ENCODE results near the gene ZBTB16. TPM values are rescaled to one million over a fixed set of nuclear protein-coding genes. Genes with fewer than 3 reads are reported as not detected.
A peak's percentile ranks its signal among the peaks of the same experiment; 100 is the strongest.

The ZBTB16 gene
- total and polyA plus RNA-seq, 12 donors: 18.3 to 108 (median 54.6) TPM

DNA sequence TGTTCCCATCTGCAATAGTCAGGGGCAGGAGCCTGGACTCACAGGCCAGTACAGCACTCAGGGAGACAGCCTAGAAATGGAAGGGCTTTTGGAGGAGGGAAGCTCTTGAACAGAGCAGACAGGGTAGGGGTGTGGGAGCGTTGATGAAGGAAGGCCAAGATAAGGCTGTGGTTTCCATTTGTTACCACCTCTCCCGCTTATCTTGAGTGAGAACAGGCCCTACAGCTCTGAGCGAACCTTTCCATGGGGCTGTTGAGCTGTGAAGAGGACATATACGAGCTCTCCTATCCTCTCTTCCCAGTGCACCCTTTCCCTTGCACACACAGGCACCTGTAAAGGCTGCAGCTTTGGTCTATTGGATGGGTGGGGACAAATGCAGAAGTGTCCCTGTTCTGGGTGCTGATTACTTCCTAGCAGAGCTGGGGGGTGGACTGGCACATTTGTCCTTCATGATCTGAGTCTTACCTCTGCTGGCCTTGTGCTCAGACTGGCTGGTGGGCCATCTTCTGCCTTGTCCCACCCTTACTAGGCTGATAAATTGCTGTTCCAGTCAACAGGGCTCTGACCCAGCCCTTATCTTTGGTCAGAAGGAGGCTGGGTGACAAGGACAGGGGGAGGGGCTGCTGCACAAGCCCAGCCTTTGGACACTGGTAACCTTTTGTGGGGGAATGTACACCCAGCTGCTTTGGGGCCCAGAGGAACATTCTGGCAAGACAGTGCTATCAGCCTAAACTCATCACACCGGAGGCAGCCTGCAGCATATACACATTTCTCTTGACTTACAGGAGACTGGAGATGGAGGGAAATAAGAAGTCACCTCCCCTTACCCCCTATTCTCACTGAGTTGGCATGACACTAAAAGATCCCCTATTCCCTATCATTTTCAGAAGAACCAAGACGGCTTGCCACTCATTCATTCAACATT, 156.6 kb downstream of the ZBTB16 start:
- no peak for TF ChIP-seq CTCF (IDR thresholded peaks at IDR 0.05)
- intact Hi-C loops (cut with DNase I): no loop called here
- H3K9me3 ChIP-seq: no peaks in the 10 kb centered on the region
- H3K4me3 ChIP-seq: no peak overlapping the region
- WGBS, 2 donors: 35 to 49% methylated on average over 6 of the region's 6 CpGs
- H3K4me1 ChIP-seq: peaks cover 29 to 99% (median 90%) of the 10 kb centered on the region in 9 donors
- peaks cover 0 to 11% (median 0%) of the 10 kb centered on the region in 9 donors for H3K36me3 ChIP-seq
- no peaks in the 10 kb centered on the region for H3K27me3 ChIP-seq
- ATAC-seq (peak; percentile 78 to 93 (median 88)), DNase-seq (peak in 1 of 2 donors; percentile 72)
- peak overlapping the region; percentile 1 to 82 (median 64) for H3K27ac ChIP-seq

DNA sequence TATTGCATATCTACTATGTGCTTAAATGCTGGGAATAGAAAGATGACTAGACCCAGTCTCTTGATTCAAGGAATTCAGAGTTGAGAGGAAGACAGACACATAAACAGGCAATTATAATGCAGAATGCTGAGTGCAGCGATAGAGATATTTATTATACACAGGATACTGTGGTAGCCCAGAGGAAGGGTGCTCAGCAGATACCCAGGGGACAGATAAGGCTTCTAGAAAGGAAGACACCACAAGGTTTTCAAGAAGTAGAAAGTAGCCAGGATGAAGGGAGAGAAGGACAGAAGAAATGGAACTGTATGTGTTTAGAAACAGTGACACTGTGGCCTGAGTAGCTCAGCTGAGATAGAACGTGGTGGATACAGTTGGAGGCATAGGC, 157.3 kb downstream of the ZBTB16 start:
- Histone ChIP-seq H3K4me1 (peaks cover 29 to 99% (median 89%) of the 10 kb centered on the region in 9 donors), H3K36me3 (peaks cover 0 to 14% (median 0%) of the 10 kb centered on the region in 9 donors)

DNA sequence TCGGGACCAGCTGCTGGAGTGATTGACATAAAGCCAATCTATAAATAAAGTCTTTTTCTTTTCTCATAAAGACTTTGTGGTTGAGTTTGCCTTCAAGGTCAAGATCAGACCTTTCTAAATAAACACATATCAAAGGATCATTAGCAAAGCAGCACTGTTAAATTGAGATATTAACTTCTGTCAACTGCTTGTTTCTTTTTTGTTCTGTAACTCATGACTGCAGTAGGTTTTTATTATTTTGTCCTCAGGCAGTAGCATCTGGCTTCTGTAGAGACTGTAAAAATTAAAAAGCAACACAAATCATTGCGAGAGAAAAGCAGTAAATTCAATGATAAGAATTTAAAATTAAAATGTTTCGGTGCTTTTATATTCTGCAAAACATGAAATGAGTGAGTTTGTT, 159.0 kb downstream of the ZBTB16 start:
- intact Hi-C loops (cut with DNase I): no loop called here
- Histone ChIP-seq H3K4me1 (peaks cover 33 to 98% (median 78%) of the 10 kb centered on the region in 9 donors), H3K36me3 (peaks cover 0 to 11% (median 0%) of the 10 kb centered on the region in 9 donors), H3K27me3 (no peaks in the 10 kb centered on the region), H3K4me3 (no peak overlapping the region), H3K27ac (peak overlapping the region in 2 of 10 donors; percentile 35 to 80), H3K9me3 (no peaks in the 10 kb centered on the region)
- ATAC-seq (no peak), DNase-seq (no peak)
- WGBS, 2 donors: 83 to 86% methylated on average over 3 of the region's 3 CpGs
- TF ChIP-seq CTCF (IDR thresholded peaks at IDR 0.05): no peak

More for the DNA sequence above, 157.3 kb downstream of the ZBTB16 start:
- Histone ChIP-seq H3K9me3 (no peaks in the 10 kb centered on the region), H3K27me3 (no peaks in the 10 kb centered on the region), H3K27ac (peak overlapping the region in 8 of 10 donors; percentile 14 to 82 (median 74)), H3K4me3 (no peak overlapping the region)
- WGBS, 2 donors: 69 to 70% methylated on average over 2 of the region's 2 CpGs
- TF ChIP-seq CTCF (IDR thresholded peaks at IDR 0.05): no peak
- DNase-seq: no peak
- ATAC-seq: peak in 2 of 8 donors; percentile 22 to 26
- intact Hi-C loops (cut with DNase I): no loop called here

DNA sequence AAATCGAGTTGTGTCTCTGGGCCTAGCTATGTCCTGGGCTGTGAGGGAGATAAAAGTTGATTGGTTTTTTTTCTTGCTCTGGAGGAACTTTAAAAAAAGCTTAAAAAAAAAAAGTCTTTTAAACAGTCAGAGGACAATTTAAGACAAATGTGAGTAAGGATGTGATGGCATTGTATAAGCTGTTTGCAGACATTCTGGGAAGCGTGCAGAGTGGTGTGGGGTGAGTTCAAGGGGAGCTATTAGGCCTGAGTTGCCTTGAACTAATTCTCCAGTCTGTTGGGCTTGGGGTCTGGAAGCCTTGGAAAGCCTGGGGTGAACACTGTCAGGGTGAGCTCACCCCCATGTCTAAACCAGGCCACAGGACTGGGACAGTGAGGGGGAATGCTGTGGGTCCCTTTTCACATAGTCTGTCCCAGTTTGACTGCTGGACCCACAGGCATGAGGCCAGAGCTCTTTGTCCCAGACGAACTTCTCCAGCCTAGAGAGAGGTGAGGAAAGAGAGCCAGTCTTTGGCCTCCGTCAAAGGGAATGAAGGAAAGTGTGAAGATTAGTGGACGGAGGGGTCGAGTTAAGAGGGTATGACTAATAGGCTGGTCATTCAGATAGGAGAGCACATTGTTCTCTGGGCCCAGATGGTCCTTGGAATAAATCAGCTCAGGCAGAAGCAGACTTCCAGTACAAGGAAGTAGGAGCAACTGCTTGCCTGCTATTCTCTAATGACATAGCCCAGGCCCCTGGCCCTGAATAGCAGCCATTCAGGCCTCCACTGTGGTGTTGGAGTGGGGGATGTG, 160.2 kb downstream of the ZBTB16 start:
- Histone ChIP-seq H3K36me3 (peaks cover 0 to 11% (median 0%) of the 10 kb centered on the region in 9 donors), H3K4me1 (peaks cover 31 to 90% (median 67%) of the 10 kb centered on the region in 9 donors), H3K9me3 (no peaks in the 10 kb centered on the region), H3K27me3 (no peaks in the 10 kb centered on the region), H3K4me3 (no peak overlapping the region), H3K27ac (peak overlapping the region in 8 of 10 donors; percentile 15 to 66 (median 50))
- no peak for TF ChIP-seq CTCF (IDR thresholded peaks at IDR 0.05)
- DNase-seq (no peak), ATAC-seq (peak in 7 of 8 donors; percentile 13 to 88 (median 36))
- WGBS, 2 donors: 41 to 46% methylated on average over 6 of the region's 6 CpGs
- intact Hi-C loops (cut with DNase I): no loop called here

Measured in heart right ventricle (tissue), 16 donors.